IPS DF 4.7 (cell line): ENCODE data around the gene MACROD1.

ENCODE experiments used
- DNase-seq: peaks from one replicate; pipeline ENCODE4 v3.0.0-alpha.2; 2013; ENCODE audit warnings: low spot score; ENCODE audit errors: extremely low read depth

The MACROD1 gene

GRCh38 chr11:64131683-64132190 lies 34.2 kb downstream of the MACROD1 start:
- no peak for DNase-seq

- no peak for DNase-seq
Observed at GRCh38 chr11:64130618-64131017, 35.3 kb downstream of the MACROD1 start.

GRCh38 chr11:64129403-64129802 lies 36.5 kb downstream of the MACROD1 start:
- DNase-seq, result no peak

GRCh38 chr11:64128255-64129006 lies 37.5 kb downstream of the MACROD1 start:
- no peak for DNase-seq

- no peak for DNase-seq
Observed at GRCh38 chr11:64127267-64128072, 38.4 kb downstream of the MACROD1 start.

- DNase-seq, result no peak
Observed at GRCh38 chr11:64126796-64127195, 39.1 kb downstream of the MACROD1 start.

GRCh38 chr11:64126371-64126770 lies 39.5 kb downstream of the MACROD1 start:
- DNase-seq, result no peak

- DNase-seq, result no peak
Observed at GRCh38 chr11:64125676-64126075, 40.2 kb downstream of the MACROD1 start.

- no peak for DNase-seq
Observed at GRCh38 chr11:64124147-64124546, 41.8 kb downstream of the MACROD1 start.

GRCh38 chr11:64123679-64124078 lies 42.2 kb downstream of the MACROD1 start:
- DNase-seq, result no peak

GRCh38 chr11:64122411-64123410 lies 43.2 kb downstream of the MACROD1 start:
- DNase-seq, result no peak

- DNase-seq, result no peak
Observed at GRCh38 chr11:64121663-64122410, 44.1 kb downstream of the MACROD1 start.

GRCh38 chr11:64120951-64121569 lies 44.9 kb downstream of the MACROD1 start:
- no peak for DNase-seq

- DNase-seq, result no peak
Observed at GRCh38 chr11:64119700-64120099, 46.2 kb downstream of the MACROD1 start.

- DNase-seq, result no peak
Observed at GRCh38 chr11:64118876-64119665, 46.8 kb downstream of the MACROD1 start.

- no peak for DNase-seq
Observed at GRCh38 chr11:64117763-64118459, 48.0 kb downstream of the MACROD1 start.

GRCh38 chr11:64115531-64116522 lies 50.1 kb downstream of the MACROD1 start:
- no peak for DNase-seq
